ENCODE data around the gene VWF. TPM values are rescaled to one million over a fixed set of nuclear protein-coding genes. Genes with fewer than 3 reads are reported as not detected.

Gene VWF
- total and polyA plus RNA-seq, 10 of the 15 experiments (the other 5 are each of a cell fraction or from before 2014, with no cell fraction given) = 0.08 to 0.23 TPM; not detected in 8

- TF ChIP-seq ZNF687 (IDR thresholded peaks at IDR 0.05) (no peak), CEBPZ (IDR thresholded peaks at IDR 0.05; ENCODE audit: low read depth, low read length) (no peak), PAX5 (IDR thresholded peaks at IDR 0.05; ENCODE audit: borderline replicate concordance, low read depth, low read length) (no peak), CBX3 (IDR thresholded peaks at IDR 0.05; ENCODE audit: borderline replicate concordance, low read depth) (no peak), SMAD1 (IDR thresholded peaks at IDR 0.05; ENCODE audit: low read depth, partially characterized antibody) (no peak), STAT1 (conservative IDR thresholded peaks at IDR 0.05) (no peak), ZBTB4 (CRISPR knock-in tag; IDR thresholded peaks at IDR 0.05) (no peak), GATAD2B (conservative IDR thresholded peaks at IDR 0.05; ENCODE audit: low read depth) (peak; percentile 46; the same call in 1 of the 2 replicates), ATF7 (IDR thresholded peaks at IDR 0.05; ENCODE audit: low read depth) (peak; percentile 96), ELK1 (IDR thresholded peaks at IDR 0.05; ENCODE audit: low read depth, low read length) (no peak), ZNF384 (IDR thresholded peaks at IDR 0.05; ENCODE audit: borderline replicate concordance, low read depth, low read length) (no peak), RB1 (IDR thresholded peaks at IDR 0.05; ENCODE audit: borderline replicate concordance) (no peak), NR2F1 (conservative IDR thresholded peaks at IDR 0.05) (peak; percentile 67), JUND (IDR thresholded peaks at IDR 0.05; ENCODE audit: low read depth, low read length) (peak; percentile 82; the same call in 1 of the 2 replicates), HDAC2 (IDR thresholded peaks at IDR 0.05) (no peak), NR2C2 (IDR thresholded peaks at IDR 0.05; ENCODE audit: borderline replicate concordance, control insufficient read depth, insufficient read length, low read depth) (no peak), ZNF622 (IDR thresholded peaks at IDR 0.05) (no peak)
These were observed 43.1 kb upstream of the VWF start (continued) for GRCh38 chr12:6167327-6168280.
